GM12891 (cell line): ENCODE measurements around the gene UPB1.

Experiments used
- POLR2A ChIP-seq: IDR thresholded peaks from 2 replicates; pipeline ENCODE4 v1.6.1; 2011; ENCODE audit warnings: low read depth, low read length, control low read depth
- POLR2AphosphoS5 ChIP-seq: IDR thresholded peaks from 2 replicates; pipeline ENCODE4 v1.6.1; 2011; ENCODE audit warnings: low read depth, low read length, control low read depth
- SPI1 ChIP-seq: IDR thresholded peaks from 2 replicates; pipeline ENCODE4 v1.6.1; 2011; ENCODE audit warnings: low read depth, low read length, control low read depth
- TAF1 ChIP-seq: IDR thresholded peaks from 2 replicates; pipeline ENCODE4 v1.6.1; 2011; ENCODE audit warnings: low read depth, low read length, control low read depth

GRCh38 chr22:24518771-24519485 is 23.8 kb downstream of the UPB1 start:
- TF ChIP-seq POLR2AphosphoS5 (no peak), POLR2A (no peak), TAF1 (no peak), SPI1 (no peak)
